Stomach smooth muscle (tissue), 2 donors: ENCODE data around the gene TAL2.
A peak's percentile ranks its signal among the peaks of the same experiment; 100 is the strongest.
"Not testable (repeated sequence)": the region's sequence is repeated elsewhere in the genome, so short reads cannot be mapped to it uniquely, and the experiment has no call there.

Source experiments
- H3K27ac ChIP-seq: one replicate; pipeline ENCODE4 v1.7.0; 2013; ENCODE audit warnings: mild to moderate bottlenecking, low read length, inconsistent platforms
- H3K27me3 ChIP-seq, 2 donors: one replicate each; pipeline ENCODE4 v1.7.0; 2013; ENCODE audit warnings: low read length in 2 of 2; ENCODE audit not compliant: insufficient read depth in 2 of 2, control insufficient read depth in 1 of 2
- H3K36me3 ChIP-seq, 2 donors: one replicate each; pipeline ENCODE4 v1.7.0; 2013; ENCODE audit warnings: low read length in 2 of 2; ENCODE audit not compliant: control insufficient read depth in 2 of 2, insufficient read depth in 2 of 2
- H3K4me1 ChIP-seq: one replicate; pipeline ENCODE4 v1.7.0; 2013; ENCODE audit warnings: low read length; ENCODE audit not compliant: control insufficient read depth, insufficient read depth
- H3K4me3 ChIP-seq, 2 donors: one replicate each; pipeline ENCODE4 v1.7.0; 2013; ENCODE audit warnings: low read length in 2 of 2
- H3K9ac ChIP-seq, 2 donors: one replicate each; pipeline ENCODE4 v1.7.0; 2013; ENCODE audit warnings: low read length in 2 of 2, mild to moderate bottlenecking in 1 of 2
- H3K9me3 ChIP-seq, 2 donors: one replicate each; pipeline ENCODE4 v1.7.0; 2013; ENCODE audit warnings: low read length in 2 of 2; ENCODE audit not compliant: control insufficient read depth in 2 of 2
- donor health status: healthy.
- donor health status: Pancreatic carcinoma.

Gene TAL2

DNA sequence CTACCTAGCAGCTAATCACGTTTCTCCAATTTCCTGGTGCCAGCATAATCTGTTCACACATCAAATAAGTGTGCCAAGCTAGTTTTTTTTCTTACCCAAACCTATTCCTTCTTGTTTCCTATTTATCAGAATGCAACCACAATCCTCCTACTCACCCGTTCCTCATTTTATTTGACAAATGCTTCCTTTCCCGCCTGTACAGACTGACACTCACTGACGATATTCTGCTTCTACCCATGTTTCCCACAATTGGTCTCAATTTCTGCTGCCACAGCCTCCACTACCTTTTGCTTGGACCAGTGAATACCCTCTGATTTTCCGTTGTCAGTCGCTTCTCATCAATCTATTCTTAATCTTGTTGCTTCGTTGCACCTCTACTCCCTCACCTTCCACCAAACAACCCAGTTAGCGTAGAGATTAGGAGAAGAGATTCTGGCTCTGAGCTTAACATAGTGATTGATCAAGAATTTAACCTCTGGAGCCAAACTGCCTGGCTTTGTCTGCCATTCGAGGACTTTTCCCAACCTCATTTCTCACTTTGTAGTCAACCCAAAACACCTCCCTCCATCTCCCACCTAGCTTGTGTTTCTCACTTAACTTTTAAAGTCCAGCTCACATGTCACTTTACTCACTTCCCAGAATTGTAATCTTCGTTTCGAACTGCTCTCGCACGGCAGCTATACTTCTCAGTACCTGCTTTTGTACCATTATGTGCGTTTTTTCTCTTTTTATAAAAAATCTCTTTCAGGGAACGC is 31.4 kb downstream of the TAL2 start:
- Histone ChIP-seq H3K9me3 (no peaks in the 10 kb centered on the region), H3K27ac (no peak overlapping the region), H3K36me3 (no peaks in the 10 kb centered on the region), H3K9ac (peak overlapping the region; percentile 28 to 43), H3K4me3 (peak overlapping the region; percentile 79 to 81), H3K4me1 (peaks cover 7% of the 10 kb centered on the region), H3K27me3 (peaks cover 8 to 10% of the 10 kb centered on the region in 2 donors)

GRCh38 chr9:105694190-105694847 is 32.1 kb downstream of the TAL2 start, which contains the start of gene TMEM38B:
Gene TMEM38B, plus strand, starts transcription at chr9:105694541. Its CDS starts 120 bp downstream, at chr9:105694661.
- peaks cover 7% of the 10 kb centered on the region for H3K4me1 ChIP-seq
- H3K27me3 ChIP-seq: peaks cover 8 to 10% of the 10 kb centered on the region in 2 donors
- H3K9me3 ChIP-seq: no peaks in the 10 kb centered on the region
- peak within 1 kb of the TSS; percentile 79 to 81 for H3K4me3 ChIP-seq
- H3K9ac ChIP-seq: peak within 1 kb of the TSS; percentile 51 to 52
- H3K36me3 ChIP-seq: no peaks in the 10 kb centered on the region
- no peak within 1 kb of the TSS for H3K27ac ChIP-seq

DNA sequence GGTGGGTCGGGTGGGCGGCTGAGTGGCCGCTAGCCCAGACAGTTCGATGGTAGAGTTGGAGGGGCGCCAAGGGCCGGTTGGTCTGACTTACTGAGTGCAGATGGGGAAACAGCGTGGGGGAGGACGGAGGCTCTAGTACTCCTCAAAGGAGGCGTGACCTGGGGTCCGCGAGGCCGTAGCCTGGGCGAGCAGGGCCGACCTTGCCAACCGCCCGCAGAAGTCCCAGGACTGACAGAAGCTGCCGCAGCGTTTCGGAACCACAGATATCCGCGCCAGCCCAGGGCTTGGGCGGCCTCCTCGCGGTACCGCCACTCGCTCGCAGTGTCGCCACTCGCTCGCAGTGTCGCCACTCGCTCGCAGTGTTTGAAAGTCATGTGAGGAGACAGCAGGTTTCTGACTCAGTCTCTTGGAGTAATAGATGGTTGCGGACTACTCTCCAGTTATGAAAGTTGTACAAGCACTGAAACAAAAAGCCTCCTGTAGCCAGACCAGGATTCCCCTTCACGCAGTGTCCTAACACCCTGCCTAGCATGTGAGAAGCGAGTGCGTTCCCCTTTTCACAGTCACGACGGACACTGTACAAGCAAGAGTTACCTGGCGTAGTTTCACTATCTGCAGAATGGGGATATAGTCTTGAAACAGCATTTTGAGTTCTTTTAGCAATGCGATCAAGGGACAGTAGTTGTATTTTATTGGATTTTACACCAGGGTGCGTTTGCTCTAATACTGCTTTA is 32.8 kb downstream of the TAL2 start:
- no peaks in the 10 kb centered on the region for H3K36me3 ChIP-seq
- peaks cover 7% of the 10 kb centered on the region for H3K4me1 ChIP-seq
- peaks cover 8 to 10% of the 10 kb centered on the region in 2 donors for H3K27me3 ChIP-seq
- no peaks in the 10 kb centered on the region for H3K9me3 ChIP-seq
- H3K4me3 ChIP-seq: peak overlapping the region; percentile 79 to 81
- no peak overlapping the region for H3K27ac ChIP-seq
- H3K9ac ChIP-seq: peak overlapping the region; percentile 51 to 52

- H3K4me1 ChIP-seq: peaks cover 7% of the 10 kb centered on the region
- H3K9me3 ChIP-seq: no peaks in the 10 kb centered on the region
- peaks cover 8 to 10% of the 10 kb centered on the region in 2 donors for H3K27me3 ChIP-seq
- no peak overlapping the region for H3K27ac ChIP-seq
- H3K36me3 ChIP-seq: no peaks in the 10 kb centered on the region
- H3K9ac ChIP-seq: no peak overlapping the region
- no peak overlapping the region for H3K4me3 ChIP-seq
Observed at GRCh38 chr9:105696219-105696793, 34.0 kb downstream of the TAL2 start.

- Histone ChIP-seq H3K9me3 (no peaks in the 10 kb centered on the region), H3K9ac (no peak overlapping the region), H3K27me3 (peaks cover 6 to 8% of the 10 kb centered on the region in 2 donors), H3K4me1 (peaks cover 7% of the 10 kb centered on the region), H3K27ac (no peak overlapping the region), H3K36me3 (no peaks in the 10 kb centered on the region), H3K4me3 (no peak overlapping the region)
Observed at GRCh38 chr9:105697871-105698270, 35.6 kb downstream of the TAL2 start.

GRCh38 chr9:105698348-105698870 is 36.2 kb downstream of the TAL2 start:
- H3K9ac ChIP-seq: no peak overlapping the region
- peaks cover 4 to 5% of the 10 kb centered on the region in 2 donors for H3K27me3 ChIP-seq
- H3K9me3 ChIP-seq: no peaks in the 10 kb centered on the region
- H3K27ac ChIP-seq: no peak overlapping the region
- H3K4me3 ChIP-seq: no peak overlapping the region
- no peaks in the 10 kb centered on the region for H3K36me3 ChIP-seq
- peaks cover 5% of the 10 kb centered on the region for H3K4me1 ChIP-seq

DNA sequence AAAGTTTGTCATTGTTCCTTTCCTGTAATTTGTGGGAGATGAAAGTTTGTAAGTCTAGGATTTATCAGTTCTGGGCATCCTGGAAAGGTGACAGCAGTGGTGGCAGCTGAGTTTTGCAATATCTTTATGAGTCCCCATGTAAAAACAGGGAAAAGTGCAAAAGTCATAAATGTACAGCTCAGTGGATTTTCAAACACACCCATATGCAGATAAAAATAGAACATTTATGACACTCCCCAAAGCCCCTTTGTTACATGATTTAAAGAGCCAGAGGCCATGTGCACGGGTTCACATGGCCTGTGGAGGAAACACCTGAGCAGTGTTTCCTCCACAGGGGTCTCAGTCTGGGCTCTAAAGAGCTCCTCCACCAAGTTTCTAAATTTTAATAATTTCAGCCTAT is 38.4 kb downstream of the TAL2 start:
- H3K4me3 ChIP-seq: no peak overlapping the region
- no peak overlapping the region for H3K9ac ChIP-seq
- no peak overlapping the region for H3K27ac ChIP-seq
- H3K9me3 ChIP-seq: no peaks in the 10 kb centered on the region
- no peaks in the 10 kb centered on the region for H3K4me1 ChIP-seq
- H3K27me3 ChIP-seq: no peaks in the 10 kb centered on the region
- no peaks in the 10 kb centered on the region for H3K36me3 ChIP-seq

- H3K27ac ChIP-seq: no peak overlapping the region
- no peaks in the 10 kb centered on the region for H3K9me3 ChIP-seq
- H3K27me3 ChIP-seq: no peaks in the 10 kb centered on the region
- H3K9ac ChIP-seq: no peak overlapping the region
- no peaks in the 10 kb centered on the region for H3K36me3 ChIP-seq
- H3K4me3 ChIP-seq: no peak overlapping the region
- H3K4me1 ChIP-seq: no peaks in the 10 kb centered on the region
Observed at GRCh38 chr9:105701145-105701544, 38.9 kb downstream of the TAL2 start.

GRCh38 chr9:105702207-105702606 is 40.0 kb downstream of the TAL2 start:
- Histone ChIP-seq H3K9me3 (no peaks in the 10 kb centered on the region), H3K4me3 (no peak overlapping the region), H3K36me3 (no peaks in the 10 kb centered on the region), H3K27me3 (no peaks in the 10 kb centered on the region), H3K27ac (no peak overlapping the region), H3K4me1 (no peaks in the 10 kb centered on the region), H3K9ac (no peak overlapping the region)

GRCh38 chr9:105703638-105704037 is 41.4 kb downstream of the TAL2 start:
- H3K4me1 ChIP-seq, H3K9me3 ChIP-seq, H3K27me3 ChIP-seq, H3K27ac ChIP-seq, H3K9ac ChIP-seq, H3K36me3 ChIP-seq, H3K4me3 ChIP-seq: not testable (repeated sequence)
